ENCODE results near the gene PRAC1.

Gene PRAC1

DNA sequence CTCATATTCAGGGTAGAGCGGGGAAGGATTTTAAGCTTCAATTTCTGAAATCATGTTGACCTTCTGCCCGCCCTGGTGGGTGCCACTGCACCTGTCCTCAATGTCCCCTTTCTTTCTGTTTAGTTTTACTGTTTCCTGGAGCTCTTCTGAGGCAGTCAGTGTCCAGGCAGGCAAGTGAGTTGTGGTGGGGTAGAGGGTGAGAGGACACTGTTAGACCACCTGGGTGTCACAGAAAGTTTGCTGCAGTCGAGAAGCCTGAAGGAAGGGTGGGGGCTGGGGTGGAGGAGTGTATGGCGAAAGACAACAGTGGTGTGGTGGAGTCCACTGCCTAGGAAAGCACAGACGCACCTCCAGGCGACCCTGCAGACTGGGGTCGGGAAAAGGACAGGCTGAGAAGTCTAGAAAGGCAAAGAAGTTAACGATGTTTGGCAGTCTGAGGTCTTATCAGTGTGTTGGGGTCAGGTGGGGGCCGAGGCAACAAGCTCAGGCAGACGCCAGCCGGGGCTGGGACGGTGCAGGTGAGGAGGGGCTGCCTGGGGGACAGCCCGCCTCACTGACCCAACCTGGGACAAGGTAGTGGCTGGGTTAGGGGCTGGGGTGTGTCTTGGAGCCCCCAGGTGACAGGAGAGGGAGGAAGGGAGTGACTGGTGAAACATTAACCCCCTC, 29.5 kb upstream of the PRAC1 start:
- Histone ChIP-seq H3K79me2 (no peaks in the 10 kb centered on the region), H3K27ac (no peak overlapping the region), H3K4me1 (no peaks in the 10 kb centered on the region), H3K4me2 (ENCODE audit: low read length) (no peak overlapping the region), H2AFZ (no peak overlapping the region), H3K27me3 (ENCODE audit: control insufficient read depth, insufficient read depth, low read length) (peaks cover 30% of the 10 kb centered on the region), H3K9ac (no peak overlapping the region), H3K4me3 (ENCODE audit: low read depth, low read length) (no peak overlapping the region), H3K36me3 (ENCODE audit: control insufficient read depth, insufficient read depth, low read length) (no peaks in the 10 kb centered on the region), H3K9me3 (ENCODE audit: control insufficient read depth, low read length) (no peaks in the 10 kb centered on the region)
- TF ChIP-seq, protein P1, sequence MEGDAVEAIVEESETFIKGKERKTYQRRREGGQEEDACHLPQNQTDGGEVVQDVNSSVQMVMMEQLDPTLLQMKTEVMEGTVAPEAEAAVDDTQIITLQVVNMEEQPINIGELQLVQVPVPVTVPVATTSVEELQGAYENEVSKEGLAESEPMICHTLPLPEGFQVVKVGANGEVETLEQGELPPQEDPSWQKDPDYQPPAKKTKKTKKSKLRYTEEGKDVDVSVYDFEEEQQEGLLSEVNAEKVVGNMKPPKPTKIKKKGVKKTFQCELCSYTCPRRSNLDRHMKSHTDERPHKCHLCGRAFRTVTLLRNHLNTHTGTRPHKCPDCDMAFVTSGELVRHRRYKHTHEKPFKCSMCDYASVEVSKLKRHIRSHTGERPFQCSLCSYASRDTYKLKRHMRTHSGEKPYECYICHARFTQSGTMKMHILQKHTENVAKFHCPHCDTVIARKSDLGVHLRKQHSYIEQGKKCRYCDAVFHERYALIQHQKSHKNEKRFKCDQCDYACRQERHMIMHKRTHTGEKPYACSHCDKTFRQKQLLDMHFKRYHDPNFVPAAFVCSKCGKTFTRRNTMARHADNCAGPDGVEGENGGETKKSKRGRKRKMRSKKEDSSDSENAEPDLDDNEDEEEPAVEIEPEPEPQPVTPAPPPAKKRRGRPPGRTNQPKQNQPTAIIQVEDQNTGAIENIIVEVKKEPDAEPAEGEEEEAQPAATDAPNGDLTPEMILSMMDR (IDR thresholded peaks at IDR 0.05), result no peak

DNA sequence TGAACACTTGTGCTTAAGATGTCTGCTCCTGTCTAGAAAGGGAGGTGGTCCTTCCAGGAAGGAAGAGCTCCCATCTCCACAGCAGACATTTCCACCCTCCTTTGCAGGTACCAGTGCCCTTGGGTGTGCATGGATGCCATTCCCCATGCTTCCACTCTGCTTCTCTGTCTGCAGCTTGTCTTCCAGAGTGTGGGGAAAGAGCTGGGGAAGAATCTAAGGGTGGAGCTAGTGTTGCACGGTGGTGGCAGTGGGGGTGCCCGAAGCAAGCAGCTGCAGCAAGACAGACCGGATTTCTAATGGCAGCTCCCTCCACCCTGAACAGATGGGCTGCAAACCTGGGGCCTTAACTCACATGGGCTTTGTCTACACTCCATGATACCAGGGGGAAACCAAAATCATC, 28.9 kb upstream of the PRAC1 start:
- Histone ChIP-seq H3K9ac (no peak overlapping the region), H3K36me3 (ENCODE audit: control insufficient read depth, insufficient read depth, low read length) (no peaks in the 10 kb centered on the region), H3K4me3 (ENCODE audit: low read depth, low read length) (no peak overlapping the region), H3K9me3 (ENCODE audit: control insufficient read depth, low read length) (no peaks in the 10 kb centered on the region), H3K4me1 (no peaks in the 10 kb centered on the region), H3K4me2 (ENCODE audit: low read length) (no peak overlapping the region), H3K79me2 (no peaks in the 10 kb centered on the region), H3K27me3 (ENCODE audit: control insufficient read depth, insufficient read depth, low read length) (peaks cover 34% of the 10 kb centered on the region), H3K27ac (no peak overlapping the region), H2AFZ (no peak overlapping the region)
- TF ChIP-seq, protein P1 (IDR thresholded peaks at IDR 0.05), result no peak

DNA sequence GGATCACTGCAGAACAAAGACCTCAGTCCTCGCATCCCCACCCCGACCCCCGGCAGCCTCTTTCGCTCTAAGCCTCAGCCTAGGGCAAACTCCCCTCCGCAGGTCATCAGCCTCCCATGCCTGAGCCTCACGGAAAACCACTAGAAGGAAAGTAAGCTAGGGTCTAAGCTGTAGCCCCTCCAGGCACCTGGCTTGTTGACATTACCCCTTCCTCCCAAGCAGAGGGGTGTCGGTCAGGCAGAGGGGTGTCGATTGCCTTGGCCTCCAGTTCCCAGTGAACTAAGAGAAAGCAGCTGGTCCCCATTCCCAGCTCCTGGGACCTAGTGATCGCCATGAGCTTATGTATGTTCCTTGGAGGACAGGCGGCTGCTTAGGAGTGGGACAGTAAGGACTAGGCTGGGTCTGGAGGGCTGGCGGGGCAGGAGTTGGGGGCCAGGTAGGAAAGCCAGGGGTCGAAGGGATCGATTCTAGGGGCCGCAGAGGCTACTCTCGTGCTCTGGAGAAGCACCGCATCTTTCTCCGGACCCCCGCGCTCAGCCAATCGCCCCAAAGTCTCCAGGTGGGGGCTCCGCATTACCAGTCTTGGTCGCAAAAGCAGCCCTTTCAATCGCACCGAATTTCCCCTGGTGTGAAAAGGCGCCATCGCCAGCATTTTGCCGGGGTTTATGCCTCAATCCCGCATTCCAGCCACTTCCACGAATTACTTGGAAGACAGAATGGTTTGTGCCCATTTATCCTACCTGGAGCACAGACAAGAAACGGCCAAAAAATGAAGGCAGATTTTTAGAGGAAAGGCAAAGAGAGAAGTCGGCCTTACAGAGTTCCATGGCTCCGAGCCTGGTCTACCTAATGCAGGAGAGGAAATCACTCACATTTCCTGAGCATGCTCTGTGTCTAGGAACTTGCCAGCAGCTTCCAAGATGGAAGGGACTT, 27.6 kb upstream of the PRAC1 start:
- no peaks in the 10 kb centered on the region for H3K9me3 ChIP-seq (ENCODE audit: control insufficient read depth, low read length)
- no peaks in the 10 kb centered on the region for H3K4me1 ChIP-seq
- H3K36me3 ChIP-seq (ENCODE audit: control insufficient read depth, insufficient read depth, low read length), result no peaks in the 10 kb centered on the region
- no peak overlapping the region for H3K4me3 ChIP-seq (ENCODE audit: low read depth, low read length)
- no peak overlapping the region for H3K4me2 ChIP-seq (ENCODE audit: low read length)
- TF ChIP-seq, protein P1 (IDR thresholded peaks at IDR 0.05), result no peak
- no peaks in the 10 kb centered on the region for H3K79me2 ChIP-seq
- no peak overlapping the region for H3K27ac ChIP-seq
- peaks cover 34% of the 10 kb centered on the region for H3K27me3 ChIP-seq (ENCODE audit: control insufficient read depth, insufficient read depth, low read length)
- no peak overlapping the region for H3K9ac ChIP-seq
- H2AFZ ChIP-seq, result no peak overlapping the region

DNA sequence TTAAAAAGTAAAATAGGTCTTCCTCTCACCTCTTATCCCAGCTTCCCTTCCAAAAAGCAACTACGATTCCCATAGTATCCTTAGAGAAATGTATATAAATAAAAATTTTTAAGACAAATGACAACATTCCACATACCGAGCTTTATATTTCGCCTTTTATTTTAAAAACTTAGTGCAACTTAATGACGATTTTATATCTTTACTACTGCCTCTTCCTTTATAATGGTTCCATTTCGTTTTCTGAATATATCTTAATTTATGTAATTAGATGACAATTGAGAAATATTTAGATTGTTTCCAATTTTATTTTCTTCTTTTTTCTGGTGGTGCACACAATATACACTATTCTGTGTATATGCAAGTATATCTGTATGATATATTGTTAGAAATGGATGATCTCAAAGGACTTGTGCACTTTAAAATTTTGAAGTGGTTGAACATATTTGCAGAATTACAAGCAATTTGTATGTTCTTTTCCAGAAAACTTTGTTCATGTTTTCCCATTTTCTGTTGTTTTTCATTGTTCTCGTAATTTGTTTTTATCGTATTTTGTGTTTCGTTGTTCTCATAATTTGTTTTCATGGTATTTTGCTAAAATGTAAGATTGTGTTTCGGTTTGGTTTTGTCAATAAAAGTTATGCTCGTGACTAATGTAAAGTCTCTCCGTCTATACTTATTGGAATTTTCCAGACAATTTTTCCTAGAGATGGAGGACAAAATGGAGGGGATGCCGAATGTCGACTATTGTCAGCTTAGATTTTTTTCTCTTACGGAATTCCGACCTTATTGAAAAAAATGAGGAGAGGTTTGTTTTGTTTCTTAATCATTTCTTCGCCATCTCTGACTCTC, 26.6 kb upstream of the PRAC1 start:
- Histone ChIP-seq H3K79me2 (no peaks in the 10 kb centered on the region), H3K4me2 (ENCODE audit: low read length) (no peak overlapping the region), H3K36me3 (ENCODE audit: control insufficient read depth, insufficient read depth, low read length) (no peaks in the 10 kb centered on the region), H3K27me3 (ENCODE audit: control insufficient read depth, insufficient read depth, low read length) (peaks cover 34% of the 10 kb centered on the region), H3K9ac (no peak overlapping the region), H3K4me1 (no peaks in the 10 kb centered on the region), H3K4me3 (ENCODE audit: low read depth, low read length) (no peak overlapping the region), H3K27ac (no peak overlapping the region), H3K9me3 (ENCODE audit: control insufficient read depth, low read length) (no peaks in the 10 kb centered on the region), H2AFZ (no peak overlapping the region)
- TF ChIP-seq, protein P1 (IDR thresholded peaks at IDR 0.05), result no peak
